ENCODE results near the gene RANBP6. TPM values are rescaled to one million over a fixed set of nuclear protein-coding genes. Genes with fewer than 3 reads are reported as not detected.

Gene RANBP6
- total and polyA plus RNA-seq, 10 donors: 12.3 to 22.3 (median 18.1) TPM

- Histone ChIP-seq H3K36me3 (peaks cover 0 to 35% (median 6%) of the 10 kb centered on the region in 6 donors), H3K27me3 (replicated peaks in 1 of 7) (no peaks in the 10 kb centered on the region), H3K4me3 (peak overlapping the region; percentile 75 to 98 (median 94)), H3K9me3 (no peaks in the 10 kb centered on the region), H3K27ac (peak overlapping the region; percentile 91 to 99 (median 98)), H3K4me1 (peaks cover 32 to 88% (median 51%) of the 10 kb centered on the region in 6 donors)
- peak; percentile 63 to 84 (median 75) for TF ChIP-seq POLR2AphosphoS5 (IDR thresholded peaks at IDR 0.05)
- peak in 1 of 11 experiments; percentile 9 for TF ChIP-seq CTCF (IDR thresholded peaks at IDR 0.05 in 8 of 11, conservative IDR thresholded peaks at IDR 0.05 in 3 of 11)
- TF ChIP-seq POLR2A (IDR thresholded peaks at IDR 0.05): no peak
- 0 to 1% (median 1%) methylated on average over 34 to 59 of the region's 59 CpGs for WGBS, 5 donors
- peak; percentile 99 for DNase-seq
- intact Hi-C loops (cut with DNase I; ENCODE audit: low total_unique reads): no loop called here
Observed at GRCh38 chr9:6007058-6007769, 8.2 kb downstream of the RANBP6 start.

GRCh38 chr9:6006749-6007057, 8.7 kb downstream of the RANBP6 start:
- Histone ChIP-seq H3K27me3 (replicated peaks in 1 of 7) (no peaks in the 10 kb centered on the region), H3K9me3 (no peaks in the 10 kb centered on the region), H3K27ac (peak overlapping the region; percentile 91 to 99 (median 98)), H3K4me3 (peak overlapping the region; percentile 75 to 98 (median 94)), H3K4me1 (peaks cover 32 to 87% (median 51%) of the 10 kb centered on the region in 6 donors), H3K36me3 (peaks cover 0 to 30% (median 6%) of the 10 kb centered on the region in 6 donors)
- no peak for DNase-seq
- WGBS, 5 donors: 0 to 2% (median 1%) methylated on average over 13 of the region's 13 CpGs
- intact Hi-C loops (cut with DNase I; ENCODE audit: low total_unique reads): no loop called here
- TF ChIP-seq POLR2A (IDR thresholded peaks at IDR 0.05) (no peak), POLR2AphosphoS5 (IDR thresholded peaks at IDR 0.05) (no peak), CTCF (IDR thresholded peaks at IDR 0.05 in 8 of 11, conservative IDR thresholded peaks at IDR 0.05 in 3 of 11) (no peak)

GRCh38 chr9:6000955-6001354, 14.5 kb downstream of the RANBP6 start:
- DNase-seq: no peak
- intact Hi-C loops (cut with DNase I; ENCODE audit: low total_unique reads): no loop called here
- H3K36me3 ChIP-seq: peaks cover 0 to 16% (median 5%) of the 10 kb centered on the region in 6 donors
- no peaks in the 10 kb centered on the region for H3K27me3 ChIP-seq (replicated peaks in 1 of 7)
- H3K27ac ChIP-seq: no peak overlapping the region
- H3K4me1 ChIP-seq: peaks cover 19 to 99% (median 55%) of the 10 kb centered on the region in 6 donors
- no peaks in the 10 kb centered on the region for H3K9me3 ChIP-seq
- no peak for TF ChIP-seq POLR2A (IDR thresholded peaks at IDR 0.05)
- TF ChIP-seq CTCF (IDR thresholded peaks at IDR 0.05 in 8 of 11, conservative IDR thresholded peaks at IDR 0.05 in 3 of 11): no peak
- no peak for TF ChIP-seq POLR2AphosphoS5 (IDR thresholded peaks at IDR 0.05)
- WGBS, 5 donors: 91 to 97% (median 94%) methylated on average over 2 of the region's 2 CpGs
- H3K4me3 ChIP-seq: no peak overlapping the region

GRCh38 chr9:5999443-6000101, 15.9 kb downstream of the RANBP6 start:
- H3K4me1 ChIP-seq: peaks cover 5 to 99% (median 46%) of the 10 kb centered on the region in 6 donors
- 90 to 98% (median 96%) methylated on average over 2 of the region's 2 CpGs for WGBS, 5 donors
- TF ChIP-seq POLR2AphosphoS5 (IDR thresholded peaks at IDR 0.05) (no peak), POLR2A (IDR thresholded peaks at IDR 0.05) (no peak), CTCF (IDR thresholded peaks at IDR 0.05 in 8 of 11, conservative IDR thresholded peaks at IDR 0.05 in 3 of 11) (no peak)
- intact Hi-C loops (cut with DNase I; ENCODE audit: low total_unique reads): no loop called here
- DNase-seq: no peak
- no peaks in the 10 kb centered on the region for H3K27me3 ChIP-seq (replicated peaks in 1 of 7)
- no peak overlapping the region for H3K4me3 ChIP-seq
- H3K36me3 ChIP-seq: peaks cover 0 to 7% (median under 1%) of the 10 kb centered on the region in 6 donors
- H3K9me3 ChIP-seq: no peaks in the 10 kb centered on the region
- no peak overlapping the region for H3K27ac ChIP-seq

Data from spleen (tissue), 11 donors.